H1 (cell line): ENCODE measurements around the gene KIAA1586. TPM values are rescaled to one million over a fixed set of nuclear protein-coding genes. Genes with fewer than 3 reads are reported as not detected.

Source experiments
- CTCF ChIA-PET: fragments of 300-600 bp; sonication (Branson Sonifier 250); formaldehyde crosslinking; loops from one replicate; lab custom pipeline; 2021; ENCODE audit not compliant: partially characterized antibody; lab: Charles Lee
- POLR2A ChIA-PET: fragments of 300-600 bp; sonication (Branson Sonifier 250); formaldehyde crosslinking; loops from one replicate; lab custom pipeline; 2021; ENCODE audit warnings: inconsistent platforms; ENCODE audit not compliant: partially characterized antibody; lab: Charles Lee
- DNase-seq, 2 experiments: peaks; one replicate each; pipeline versions ENCODE4 v3.0.0 to v3.0.0-alpha.2; 2010 to 2022; ENCODE audit warnings: low spot score in 2 of 2, low read depth in 1 of 2, mixed read lengths in 1 of 2
- FAIRE-seq: peaks from 2 replicates; lab custom pipeline; 2011; peaks lifted over from hg19 to GRCh38; lab: Jason Lieb, UNC
- H2AFZ ChIP-seq: 2 replicates; pipeline ENCODE4 v1.8.1; 2012; ENCODE audit warnings: low read length, inconsistent platforms
- H2AK5ac ChIP-seq: 2 replicates; pipeline ENCODE4 v1.6.1; 2013; ENCODE audit warnings: low read depth, low read length
- H2BK120ac ChIP-seq: replicated peaks from 2 replicates; pipeline ENCODE3; 2013; ENCODE audit warnings: low read depth, low read length, inconsistent platforms
- H2BK12ac ChIP-seq: 2 replicates; pipeline ENCODE4 v1.6.1; 2013; ENCODE audit warnings: low read depth, low read length
- H2BK15ac ChIP-seq: 2 replicates; pipeline ENCODE4 v1.6.1; 2013; ENCODE audit warnings: low read length
- H2BK20ac ChIP-seq: 2 replicates; pipeline ENCODE4 v1.6.1; 2013; ENCODE audit warnings: low read length
- H2BK5ac ChIP-seq: 2 replicates; pipeline ENCODE4 v1.6.1; 2013; ENCODE audit warnings: low read depth, low read length
- H3K14ac ChIP-seq: 2 replicates; pipeline ENCODE4 v1.6.1; 2013; ENCODE audit warnings: inconsistent platforms; ENCODE audit not compliant: insufficient read length
- H3K18ac ChIP-seq: 2 replicates; pipeline ENCODE4 v1.6.1; 2013; ENCODE audit warnings: low read length; ENCODE audit errors: extremely low read depth
- H3K23ac ChIP-seq: 2 replicates; pipeline ENCODE4 v1.6.1; 2013; ENCODE audit warnings: inconsistent platforms; ENCODE audit not compliant: insufficient read length
- H3K23me2 ChIP-seq: 2 replicates; pipeline ENCODE4 v1.6.1; 2013; ENCODE audit warnings: low read depth, low read length
- H3K27ac ChIP-seq: 2 replicates; pipeline ENCODE4 v1.6.1; 2011; ENCODE audit warnings: low read depth, low read length, inconsistent platforms
- H3K27me3 ChIP-seq, 4 experiments: replicated peaks in 1 of 4; 1 replicate in 1 of 4; 2 replicates in 3 of 4; pipeline versions ENCODE4 v1.6.1 to v1.8.1; 2011 to 2013; ENCODE audit warnings: low read length in 3 of 4, mild to moderate bottlenecking in 3 of 4, inconsistent platforms in 2 of 4, mixed read lengths in 2 of 4, moderate library complexity in 1 of 4; ENCODE audit not compliant: control insufficient read depth in 3 of 4, insufficient read depth in 3 of 4; ENCODE audit errors: extremely low read depth in 1 of 4
- H3K36me3 ChIP-seq, 4 experiments: 2 replicates each; pipeline versions ENCODE4 v1.6.1 to v1.8.1; 2011 to 2013; ENCODE audit warnings: mild to moderate bottlenecking in 4 of 4, low read length in 3 of 4, moderate library complexity in 2 of 4, control low read depth in 1 of 4, inconsistent platforms in 1 of 4; ENCODE audit not compliant: insufficient read depth in 4 of 4, control insufficient read depth in 2 of 4
- H3K4ac ChIP-seq: replicated peaks from 2 replicates; pipeline ENCODE3; 2013; ENCODE audit warnings: low read length, low read depth, mixed read lengths, inconsistent platforms; ENCODE audit not compliant: insufficient read length
- H3K4me1 ChIP-seq, 4 experiments: replicated peaks in 1 of 4; 1 replicate in 1 of 4; 2 replicates in 3 of 4; pipeline versions ENCODE4 v1.6.1 to v1.8.1; 2011 to 2013; ENCODE audit warnings: low read length in 3 of 4, inconsistent platforms in 2 of 4, mixed read lengths in 1 of 4; ENCODE audit not compliant: insufficient read depth in 4 of 4, control insufficient read depth in 3 of 4
- H3K4me2 ChIP-seq, 2 experiments: 2 replicates each; pipeline versions ENCODE4 v1.6.1 to v1.8.1; 2011 to 2013; ENCODE audit warnings: low read depth in 2 of 2, low read length in 2 of 2, control low read depth in 1 of 2, inconsistent platforms in 1 of 2, mild to moderate bottlenecking in 1 of 2; ENCODE audit not compliant: insufficient read depth in 1 of 2
- H3K4me3 ChIP-seq, 4 experiments: fragments of 200-600, 300-600 bp in 1 of 4; sonication (generic), shearing (Covaris generic), sonication (Bioruptor Twin) in 1 of 4; 2 replicates each; pipeline versions ENCODE4 v1.5.1 to v1.8.1; 2011 to 2016; ENCODE audit warnings: low read length in 4 of 4, low read depth in 3 of 4, control low read depth in 2 of 4, inconsistent platforms in 2 of 4, mild to moderate bottlenecking in 2 of 4, mixed read lengths in 1 of 4, moderate library complexity in 1 of 4; ENCODE audit not compliant: insufficient read depth in 2 of 4; ENCODE audit errors: extremely low read depth in 1 of 4
- H3K56ac ChIP-seq: replicated peaks from 2 replicates; pipeline ENCODE3; 2013; ENCODE audit warnings: low read depth, mild to moderate bottlenecking, mixed read lengths, low read length, inconsistent platforms; ENCODE audit not compliant: insufficient read length
- H3K79me1 ChIP-seq: 2 replicates; pipeline ENCODE4 v1.6.1; 2013; ENCODE audit warnings: low read depth, low read length, control low read depth
- H3K79me2 ChIP-seq, 2 experiments: 2 replicates each; pipeline versions ENCODE4 v1.6.1 to v1.8.1; 2012 to 2013; ENCODE audit warnings: low read length in 2 of 2, mild to moderate bottlenecking in 2 of 2, inconsistent platforms in 1 of 2; ENCODE audit not compliant: insufficient read depth in 2 of 2, control insufficient read depth in 1 of 2
- H3K9ac ChIP-seq, 4 experiments: replicated peaks in 1 of 4; 1 replicate in 1 of 4; 2 replicates in 3 of 4; pipeline versions ENCODE4 v1.6.1 to v1.8.1; 2011 to 2013; ENCODE audit warnings: low read depth in 3 of 4, low read length in 3 of 4, control low read depth in 2 of 4, mild to moderate bottlenecking in 2 of 4, moderate library complexity in 2 of 4, inconsistent platforms in 1 of 4; ENCODE audit errors: extremely low read depth in 1 of 4
- H3K9me3 ChIP-seq, 2 experiments: 2 replicates each; pipeline versions ENCODE4 v1.6.1 to v1.8.1; 2012 to 2013; ENCODE audit warnings: mild to moderate bottlenecking in 2 of 2, moderate library complexity in 2 of 2, control low read depth in 1 of 2, inconsistent platforms in 1 of 2, low read depth in 1 of 2, low read length in 1 of 2, mixed read lengths in 1 of 2; ENCODE audit not compliant: insufficient read depth in 2 of 2
- H4K20me1 ChIP-seq, 2 experiments: replicated peaks in 1 of 2; 2 replicates each; pipeline versions ENCODE3 to v1.8.1; 2011 to 2013; ENCODE audit warnings: inconsistent platforms in 2 of 2, low read length in 2 of 2, mild to moderate bottlenecking in 1 of 2; ENCODE audit not compliant: insufficient read depth in 2 of 2, control insufficient read depth in 1 of 2
- H4K5ac ChIP-seq: 2 replicates; pipeline ENCODE4 v1.6.1; 2013; ENCODE audit warnings: low read length, low read depth, mixed read lengths, inconsistent platforms; ENCODE audit not compliant: insufficient read length
- H4K8ac ChIP-seq: 2 replicates; pipeline ENCODE4 v1.8.0; 2013; ENCODE audit warnings: mild to moderate bottlenecking, moderate library complexity, low read length, inconsistent platforms; ENCODE audit not compliant: insufficient read depth; ENCODE audit errors: extremely low read depth
- H4K91ac ChIP-seq: replicated peaks from 2 replicates; pipeline ENCODE3; 2013; ENCODE audit warnings: low read length, mixed read lengths, inconsistent platforms; ENCODE audit not compliant: insufficient read length
- ASH2L ChIP-seq: fragments of 200-600, 300-600 bp; sonication (generic); IDR thresholded peaks from one replicate; pipeline ENCODE4 v1.7.1; 2017; ENCODE audit warnings: low read length
- ATF3 ChIP-seq: IDR thresholded peaks from 2 replicates; pipeline ENCODE4 v1.6.1; 2011; ENCODE audit warnings: low read depth, mild to moderate bottlenecking, low read length; ENCODE audit not compliant: insufficient read depth
- CHD2 ChIP-seq: IDR thresholded peaks from 2 replicates; pipeline ENCODE4 v1.6.1; 2012; ENCODE audit warnings: low read length, improper control_type of control experiment
- CREB1 ChIP-seq: IDR thresholded peaks from 2 replicates; pipeline ENCODE4 v1.6.1; 2012; ENCODE audit warnings: inconsistent platforms
- CTBP2 ChIP-seq: IDR thresholded peaks from 2 replicates; pipeline ENCODE4 v1.7.0; 2011; ENCODE audit warnings: borderline replicate concordance, mild to moderate bottlenecking, moderate library complexity, mixed read lengths, low read length; ENCODE audit not compliant: insufficient read depth, insufficient read length
- EGR1 ChIP-seq: IDR thresholded peaks from 2 replicates; pipeline ENCODE4 v1.6.1; 2011; ENCODE audit warnings: low read depth, low read length, borderline replicate concordance
- GABPA ChIP-seq: IDR thresholded peaks from 2 replicates; pipeline ENCODE4 v1.6.1; 2011; ENCODE audit warnings: mild to moderate bottlenecking, low read length, moderate library complexity, borderline replicate concordance; ENCODE audit not compliant: insufficient read depth
- JUN ChIP-seq: IDR thresholded peaks from 2 replicates; pipeline ENCODE4 v1.6.1; 2011; ENCODE audit warnings: low read depth, mild to moderate bottlenecking, improper control_type of control experiment, low read length
- KDM1A ChIP-seq: fragments of 200-600, 300-600 bp; sonication (generic); IDR thresholded peaks from 2 replicates; pipeline ENCODE4 v1.7.1; 2016; ENCODE audit warnings: mild to moderate bottlenecking, low read length, borderline replicate concordance
- POLR2A ChIP-seq, 2 experiments: IDR thresholded peaks; 1 replicate in 1 of 2; 2 replicates in 1 of 2; pipeline ENCODE4 v1.6.1; 2011; ENCODE audit warnings: low read depth in 2 of 2, low read length in 2 of 2, mild to moderate bottlenecking in 2 of 2; ENCODE audit errors: control extremely low read depth in 1 of 2
- SIRT6 ChIP-seq: IDR thresholded peaks from one replicate; pipeline ENCODE4 v1.7.1; 2012; ENCODE audit warnings: low read length, inconsistent platforms
- USF2 ChIP-seq: IDR thresholded peaks from 2 replicates; pipeline ENCODE4 v1.6.1; 2011; ENCODE audit warnings: low read length, improper control_type of control experiment
- WGBS, 2 experiments: shearing (Covaris generic) in 1 of 2; methylation state at CpG; one replicate each; pipeline versions ENCODE4 v1.1.6 to v1.1.7; 2013 to 2015; ENCODE audit warnings: low lambda C conversion rate in 2 of 2, mixed read lengths in 2 of 2, inconsistent platforms in 1 of 2, low coverage in 1 of 2, missing lambda C conversion rate in 1 of 2; ENCODE audit not compliant: insufficient replicate concordance in 2 of 2, insufficient coverage in 1 of 2, insufficient read length in 1 of 2; ENCODE audit errors: extremely low coverage in 1 of 2, missing lambda C conversion rate in 1 of 2; 5-methylcytosine and 5-hydroxymethylcytosine counted together
- polyA plus RNA-seq, 7 experiments: library from polyadenylated mRNA; depleted of rRNA in 3 of 7; stranded (reverse) in 5 of 7; unstranded in 2 of 7; fragments of >200 nt in 5 of 7; fragments of 200-250 nt in 2 of 7; gene quantifications; 1 replicate in 5 of 7; 2 replicates in 1 of 7; 4 replicates in 1 of 7; pipeline versions ENCODE4 v1.2.1 to v1.2.3, GENCODE V29; 2011 to 2013; ENCODE audit warnings: missing spikeins in 2 of 7, mixed read lengths in 2 of 7
- total RNA-seq: library from RNA; stranded (reverse); fragmentation: NEBNext Ultra II Directional; extraction: Animal tissue kit (Norgen Biotek cat#: 25700); gene quantifications from 2 replicates; pipeline ENCODE4 v1.2.1, GENCODE V29; 2021

The KIAA1586 gene
- total and polyA plus RNA-seq, 2 of the 8 experiments (the other 6 are each of a cell fraction or from before 2014, with no cell fraction given): 2.1 to 24.4 TPM

- peak; percentile 74 for FAIRE-seq
- H3K27ac ChIP-seq: no peak overlapping the region
- no peaks in the 10 kb centered on the region for H3K27me3 ChIP-seq
- H3K14ac ChIP-seq: no peak overlapping the region
- no peak overlapping the region for H3K9ac ChIP-seq
- no peak overlapping the region for H2AFZ ChIP-seq
- H2BK120ac ChIP-seq: no peak overlapping the region
- no peak overlapping the region for H3K56ac ChIP-seq
- H4K91ac ChIP-seq: no peak overlapping the region
- H2BK20ac ChIP-seq: no peak overlapping the region
- H4K5ac ChIP-seq: no peak overlapping the region
- no peaks in the 10 kb centered on the region for H3K36me3 ChIP-seq
- 92% methylated on average over 4 of the region's 4 CpGs; no CpG with 5 or more reads in 1 of the 2 experiments for WGBS, 2 experiments
- no peaks in the 10 kb centered on the region for H3K23me2 ChIP-seq
- H3K9me3 ChIP-seq: no peaks in the 10 kb centered on the region
- no peak overlapping the region for H2BK15ac ChIP-seq
- H3K4me2 ChIP-seq: no peak overlapping the region
- H3K23ac ChIP-seq: no peak overlapping the region
- peaks cover 0 to 3% (median 0%) of the 10 kb centered on the region in 4 experiments; a peak in 1 of 7 replicates for H3K4me1 ChIP-seq
- no peak overlapping the region for H3K4ac ChIP-seq
- H2BK12ac ChIP-seq: no peak overlapping the region
- no peaks in the 10 kb centered on the region for H3K79me2 ChIP-seq
- H2BK5ac ChIP-seq: no peak overlapping the region
- H3K18ac ChIP-seq: no peak overlapping the region
- H4K20me1 ChIP-seq: no peaks in the 10 kb centered on the region
- POLR2A ChIA-PET: interaction anchor here (1.5 kb wide), 1 partner anchor 10 kb away, joined by 4 read pairs; no protein-coding TSS in a partner anchor
- TF ChIP-seq ASH2L: no peak
- TF ChIP-seq USF2: no peak
- TF ChIP-seq POLR2A (IDR thresholded peaks at IDR 0.05; ENCODE audit: control extremely low read depth in 1 of 2, low read depth in 2 of 2, low read length in 2 of 2): no peak
- TF ChIP-seq KDM1A: no peak
- TF ChIP-seq JUN: no peak
- no peak for TF ChIP-seq ATF3
- no peak for TF ChIP-seq GABPA
- TF ChIP-seq EGR1: no peak
- no peak for TF ChIP-seq CHD2
- TF ChIP-seq CREB1: no peak
- no peak for TF ChIP-seq SIRT6
- TF ChIP-seq CTBP2: no peak
- H3K4me3 ChIP-seq: no peak overlapping the region
- H2AK5ac ChIP-seq: no peak overlapping the region
- no peak for DNase-seq
- no peaks in the 10 kb centered on the region for H3K79me1 ChIP-seq
- H4K8ac ChIP-seq: no peak overlapping the region
- CTCF ChIA-PET: interaction anchor here (0.6 to 1.4 kb wide), 5 partner anchors 26 to 165 kb away, joined by 3 to 6 read pairs (median 3); no protein-coding TSS in a partner anchor
Observed at GRCh38 chr6:57013521-57013926, 33.0 kb upstream of the KIAA1586 start.
